HG03025 (cell line): ENCODE results near the gene ARHGAP4.

ENCODE experiments used
- ATAC-seq: cut with Tn5 transposase; IDR thresholded peaks from one replicate; pipeline ENCODE4 v1.9.1; 2021; ENCODE audit warnings: mild to moderate bottlenecking, moderate library complexity; ENCODE audit not compliant: unreplicated experiment, low FRiP score

Gene ARHGAP4

GRCh38 chrX:153885208-153885787 lies 40.8 kb downstream of the ARHGAP4 start:
- ATAC-seq, result no peak

- ATAC-seq, result no peak
These were observed 41.5 kb downstream of the ARHGAP4 start for GRCh38 chrX:153884590-153884989.

GRCh38 chrX:153884136-153884535 lies 41.9 kb downstream of the ARHGAP4 start:
- ATAC-seq, result no peak

- no peak for ATAC-seq
These were observed 42.8 kb downstream of the ARHGAP4 start for GRCh38 chrX:153883163-153883843.

- no peak for ATAC-seq
These were observed 43.5 kb downstream of the ARHGAP4 start for GRCh38 chrX:153882557-153882956.

- no peak for ATAC-seq
These were observed 44.0 kb downstream of the ARHGAP4 start for GRCh38 chrX:153882086-153882498.

GRCh38 chrX:153881281-153881680 lies 44.8 kb downstream of the ARHGAP4 start:
- no peak for ATAC-seq

- ATAC-seq, result no peak
These were observed 45.6 kb downstream of the ARHGAP4 start for GRCh38 chrX:153880440-153880815.

GRCh38 chrX:153879741-153880439 lies 46.2 kb downstream of the ARHGAP4 start:
- ATAC-seq, result no peak

- no peak for ATAC-seq
These were observed 47.0 kb downstream of the ARHGAP4 start for GRCh38 chrX:153878969-153879653.

GRCh38 chrX:153878345-153878744 lies 47.7 kb downstream of the ARHGAP4 start:
- ATAC-seq, result no peak

- no peak for ATAC-seq
These were observed 48.3 kb downstream of the ARHGAP4 start for GRCh38 chrX:153877571-153878261.

GRCh38 chrX:153876112-153876491 lies 50.0 kb downstream of the ARHGAP4 start:
- no peak for ATAC-seq

GRCh38 chrX:153875391-153876111 lies 50.5 kb downstream of the ARHGAP4 start:
- no peak for ATAC-seq

GRCh38 chrX:153874366-153875125 lies 51.5 kb downstream of the ARHGAP4 start:
- no peak for ATAC-seq

GRCh38 chrX:153874085-153874365 lies 52.0 kb downstream of the ARHGAP4 start:
- ATAC-seq, result no peak

GRCh38 chrX:153873282-153874084 lies 52.6 kb downstream of the ARHGAP4 start:
- ATAC-seq, result no peak

GRCh38 chrX:153871946-153872878 lies 53.9 kb downstream of the ARHGAP4 start:
- ATAC-seq, result no peak
